GM12892 (cell line): ENCODE results near the gene CTSK.

Experiments used
- DNase-seq: peaks from one replicate; pipeline ENCODE4 v3.0.0; 2011; ENCODE audit not compliant: insufficient read length
- FAIRE-seq: peaks from 2 replicates; lab custom pipeline; 2011; peaks lifted over from hg19 to GRCh38; lab: Jason Lieb, UNC
- POLR2A ChIP-seq: IDR thresholded peaks from 2 replicates; pipeline ENCODE4 v1.6.1; 2011; ENCODE audit warnings: low read depth, low read length, control low read depth
- POLR2AphosphoS5 ChIP-seq: IDR thresholded peaks from 2 replicates; pipeline ENCODE4 v1.6.1; 2011; ENCODE audit warnings: low read depth, low read length, control low read depth
- TAF1 ChIP-seq: IDR thresholded peaks from 2 replicates; pipeline ENCODE4 v1.6.1; 2011; ENCODE audit warnings: low read depth, mild to moderate bottlenecking, control low read depth, low read length, borderline replicate concordance

Gene CTSK

GRCh38 chr1:150748878-150749719 lies 59.0 kb downstream of the CTSK start:
- no peak for FAIRE-seq

More at GRCh38 chr1:150748878-150749719, 59.0 kb downstream of the CTSK start:
- TF ChIP-seq POLR2A (no peak), TAF1 (no peak), POLR2AphosphoS5 (no peak)
- DNase-seq, result no peak
